Measurements from ENCODE around the gene GAN. TPM values are rescaled to one million over a fixed set of nuclear protein-coding genes. Genes with fewer than 3 reads are reported as not detected.
A peak's percentile ranks its signal among the peaks of the same experiment; 100 is the strongest.

Gene GAN
- total RNA-seq, 1 donor from 2014 or later, result 2.6 TPM

- intact Hi-C loops (cut with DNase I), result no loop called here
- no peak for DNase-seq (ENCODE audit: low spot score in 2 of 2)
- H3K27me3 ChIP-seq, result no peaks in the 10 kb centered on the region
- H3K4me1 ChIP-seq, result no peaks in the 10 kb centered on the region
- H3K9me3 ChIP-seq, result no peaks in the 10 kb centered on the region
- TF ChIP-seq CTCF (IDR thresholded peaks at IDR 0.05), result no peak
- H3K4me3 ChIP-seq, result no peak overlapping the region
- H3K36me3 ChIP-seq, result peaks cover 5 to 18% of the 10 kb centered on the region in 2 donors
- H3K27ac ChIP-seq, result no peak overlapping the region
These were observed 73.6 kb downstream of the GAN start for GRCh38 chr16:81388357-81388756.

- intact Hi-C loops (cut with DNase I), result no loop called here
- Histone ChIP-seq H3K4me1 (no peaks in the 10 kb centered on the region), H3K36me3 (peaks cover 5 to 18% of the 10 kb centered on the region in 2 donors), H3K27ac (no peak overlapping the region), H3K9me3 (no peaks in the 10 kb centered on the region), H3K4me3 (no peak overlapping the region), H3K27me3 (no peaks in the 10 kb centered on the region)
- DNase-seq (ENCODE audit: low spot score in 2 of 2), result no peak
- TF ChIP-seq CTCF (IDR thresholded peaks at IDR 0.05), result no peak
These were observed 76.1 kb downstream of the GAN start for GRCh38 chr16:81390840-81391239.

GRCh38 chr16:81392011-81392410, 77.2 kb downstream of the GAN start:
- intact Hi-C loops (cut with DNase I), result no loop called here
- Histone ChIP-seq H3K27ac (no peak overlapping the region), H3K27me3 (no peaks in the 10 kb centered on the region), H3K9me3 (no peaks in the 10 kb centered on the region), H3K36me3 (peaks cover 5 to 14% of the 10 kb centered on the region in 2 donors), H3K4me1 (no peaks in the 10 kb centered on the region), H3K4me3 (no peak overlapping the region)
- DNase-seq (ENCODE audit: low spot score in 2 of 2), result no peak
- TF ChIP-seq CTCF (IDR thresholded peaks at IDR 0.05), result no peak

- H3K27ac ChIP-seq, result no peak overlapping the region
- no peak overlapping the region for H3K4me3 ChIP-seq
- no peak for DNase-seq (ENCODE audit: low spot score in 2 of 2)
These were observed 79.7 kb downstream of the GAN start for GRCh38 chr16:81394416-81394815.

GRCh38 chr16:81394966-81395655, 80.3 kb downstream of the GAN start:
- peaks cover 0 to 5% of the 10 kb centered on the region in 2 donors for H3K36me3 ChIP-seq
- H3K4me3 ChIP-seq, result no peak overlapping the region
- no peak for DNase-seq (ENCODE audit: low spot score in 2 of 2)
- intact Hi-C loops (cut with DNase I), result no loop called here
- H3K27me3 ChIP-seq, result no peaks in the 10 kb centered on the region
- TF ChIP-seq CTCF (IDR thresholded peaks at IDR 0.05), result no peak
- peaks cover 0 to 5% of the 10 kb centered on the region in 2 donors for H3K9me3 ChIP-seq
- H3K27ac ChIP-seq, result peak overlapping the region in 1 of 2 donors; percentile 19
- H3K4me1 ChIP-seq, result no peaks in the 10 kb centered on the region

More at GRCh38 chr16:81394416-81394815, 79.7 kb downstream of the GAN start:
- intact Hi-C loops (cut with DNase I), result no loop called here
- TF ChIP-seq CTCF (IDR thresholded peaks at IDR 0.05), result no peak
- H3K9me3 ChIP-seq, result peaks cover 0 to under 1% of the 10 kb centered on the region in 2 donors
- H3K36me3 ChIP-seq, result peaks cover 1 to 10% of the 10 kb centered on the region in 2 donors
- H3K27me3 ChIP-seq, result no peaks in the 10 kb centered on the region
- H3K4me1 ChIP-seq, result no peaks in the 10 kb centered on the region
